ENCODE data around the gene ZNF8. TPM values are rescaled to one million over a fixed set of nuclear protein-coding genes. Genes with fewer than 3 reads are reported as not detected.

The ZNF8 gene
- total RNA-seq, result 9.0 TPM
- polyA plus RNA-seq (ENCODE audit: insufficient read depth, low read depth, low replicate concordance), result 1.3 TPM
- long read RNA-seq, donor 1, result 0 reads
- long read RNA-seq, donor 2, full-length matches to known transcripts, result 1 of 1 reads
- long read RNA-seq, donor 2, partial matches to known transcripts, result 0 of 1 reads
- long read RNA-seq, donor 2, other reads (novel, unspliced or antisense), result 0 of 1 reads
- long read RNA-seq, donor 3, full-length matches to known transcripts, result 1 of 1 reads
- long read RNA-seq, donor 3, partial matches to known transcripts, result 0 of 1 reads
- long read RNA-seq, donor 3, other reads (novel, unspliced or antisense), result 0 of 1 reads
- long read RNA-seq, donor 4, full-length matches to known transcripts, result 3 of 3 reads
- long read RNA-seq, donor 4, partial matches to known transcripts, result 0 of 3 reads
- long read RNA-seq, donor 4, other reads (novel, unspliced or antisense), result 0 of 3 reads
- long read RNA-seq, donor 5, full-length matches to known transcripts, result 1 of 1 reads
- long read RNA-seq, donor 5, partial matches to known transcripts, result 0 of 1 reads
- long read RNA-seq, donor 5, other reads (novel, unspliced or antisense), result 0 of 1 reads
- long read RNA-seq, donor 6, full-length matches to known transcripts, result 2 of 2 reads
- long read RNA-seq, donor 6, partial matches to known transcripts, result 0 of 2 reads
- long read RNA-seq, donor 6, other reads (novel, unspliced or antisense), result 0 of 2 reads
- long read RNA-seq, donor 7, result 0 reads
- long read RNA-seq, donor 8, full-length matches to known transcripts, result 2 of 2 reads
- long read RNA-seq, donor 8, partial matches to known transcripts, result 0 of 2 reads
- long read RNA-seq, donor 8, other reads (novel, unspliced or antisense), result 0 of 2 reads
- long read RNA-seq, donor 9, result 0 reads
- long read RNA-seq, donor 10, result 0 reads

DNA sequence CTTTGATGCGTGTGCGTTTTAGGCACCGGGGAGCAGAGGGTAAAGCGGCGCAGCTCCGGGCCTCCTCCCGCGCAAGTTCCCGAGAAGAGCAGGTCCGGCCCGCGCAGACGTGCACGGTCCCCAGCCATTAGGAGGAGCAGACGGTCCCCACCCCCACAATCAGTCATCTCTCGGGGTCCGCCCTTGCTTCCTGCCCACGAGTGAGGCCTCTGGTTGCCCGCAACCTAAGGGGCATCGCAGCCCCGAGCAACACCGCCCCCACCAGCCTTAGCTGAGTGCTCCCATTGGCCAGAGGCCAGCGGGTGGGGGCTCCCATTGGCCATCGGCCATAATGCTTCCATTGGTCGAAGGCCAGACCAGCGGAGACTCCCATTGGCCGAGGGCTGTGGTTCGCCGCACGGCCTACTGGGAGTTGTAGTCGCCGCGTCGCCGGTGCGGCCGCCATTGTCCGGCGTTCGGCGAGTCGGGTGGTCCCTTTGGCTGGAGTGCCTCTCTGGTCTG lies at the start of gene ZNF8:
Gene ZNF8 (plus strand): TSS at position 415 of the 501 bp plus-strand sequence. CDS start 127 bp downstream, outside the sequence.
- FAIRE-seq, result peak; percentile 62
- TF ChIP-seq, protein P1, sequence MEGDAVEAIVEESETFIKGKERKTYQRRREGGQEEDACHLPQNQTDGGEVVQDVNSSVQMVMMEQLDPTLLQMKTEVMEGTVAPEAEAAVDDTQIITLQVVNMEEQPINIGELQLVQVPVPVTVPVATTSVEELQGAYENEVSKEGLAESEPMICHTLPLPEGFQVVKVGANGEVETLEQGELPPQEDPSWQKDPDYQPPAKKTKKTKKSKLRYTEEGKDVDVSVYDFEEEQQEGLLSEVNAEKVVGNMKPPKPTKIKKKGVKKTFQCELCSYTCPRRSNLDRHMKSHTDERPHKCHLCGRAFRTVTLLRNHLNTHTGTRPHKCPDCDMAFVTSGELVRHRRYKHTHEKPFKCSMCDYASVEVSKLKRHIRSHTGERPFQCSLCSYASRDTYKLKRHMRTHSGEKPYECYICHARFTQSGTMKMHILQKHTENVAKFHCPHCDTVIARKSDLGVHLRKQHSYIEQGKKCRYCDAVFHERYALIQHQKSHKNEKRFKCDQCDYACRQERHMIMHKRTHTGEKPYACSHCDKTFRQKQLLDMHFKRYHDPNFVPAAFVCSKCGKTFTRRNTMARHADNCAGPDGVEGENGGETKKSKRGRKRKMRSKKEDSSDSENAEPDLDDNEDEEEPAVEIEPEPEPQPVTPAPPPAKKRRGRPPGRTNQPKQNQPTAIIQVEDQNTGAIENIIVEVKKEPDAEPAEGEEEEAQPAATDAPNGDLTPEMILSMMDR (IDR thresholded peaks at IDR 0.05; ENCODE audit: borderline replicate concordance, extremely low read depth, insufficient read depth), result peak; percentile 4
- H3K9ac ChIP-seq (ENCODE audit: low read length in 3 of 3), result peak within 1 kb of the TSS; percentile 58 to 77 (median 74)

DNA sequence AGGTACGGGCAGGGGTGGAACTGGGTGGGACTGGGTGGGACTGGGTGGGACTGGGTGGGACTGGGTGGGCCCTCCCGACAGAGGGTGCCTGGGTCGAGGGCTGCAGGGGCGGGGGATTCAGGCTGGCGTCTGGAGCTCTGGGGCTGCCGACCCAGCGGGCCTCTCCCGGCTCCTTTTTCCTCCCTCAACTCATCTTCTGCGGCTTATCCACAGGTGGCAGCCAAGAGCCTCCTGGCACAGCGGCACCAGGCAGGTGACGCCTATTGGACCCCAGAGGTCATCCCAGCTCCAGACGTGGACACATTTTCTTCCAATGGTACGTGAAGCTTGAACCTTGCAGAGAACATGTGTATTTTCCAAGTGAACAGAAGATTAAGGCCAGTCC lies 49.5 kb upstream of the ZNF8 start:
- intact Hi-C loops (cut with DNase I), result no loop called here
- Histone ChIP-seq H3K27me3 (ENCODE audit: control insufficient read depth, insufficient read depth, low read length) (no peaks in the 10 kb centered on the region), H3K27ac (ENCODE audit: low read depth in 2 of 2, low read length in 2 of 2) (no peak overlapping the region), H3K9ac (ENCODE audit: low read length in 3 of 3) (peak overlapping the region in 2 of 3 donors; percentile 22 to 42), H3K4me3 (ENCODE audit: low read length in 3 of 3) (peak overlapping the region; percentile 66 to 86 (median 79)), H3K4me1 (ENCODE audit: control insufficient read depth in 2 of 3, insufficient read depth in 2 of 3, low read depth in 1 of 3, low read length in 3 of 3) (peaks cover 0 to 16% (median 10%) of the 10 kb centered on the region in 3 donors), H3K9me3 (ENCODE audit: control insufficient read depth in 2 of 3, insufficient read depth in 1 of 3, low read length in 3 of 3) (peaks cover 2 to 10% (median 5%) of the 10 kb centered on the region in 3 donors), H3K36me3 (ENCODE audit: control insufficient read depth in 2 of 3, insufficient read depth in 3 of 3, low read length in 3 of 3) (peaks cover 17 to 35% (median 19%) of the 10 kb centered on the region in 3 donors)
- FAIRE-seq, result no peak
- TF ChIP-seq, protein P1 (IDR thresholded peaks at IDR 0.05; ENCODE audit: borderline replicate concordance, extremely low read depth, insufficient read depth), result peak; percentile 15
- DNase-seq, result peak in 4 of 5 donors; percentile 16 to 63 (median 28)

More for the DNA sequence above, at the start of gene ZNF8:
- Histone ChIP-seq H3K9me3 (ENCODE audit: control insufficient read depth in 2 of 3, insufficient read depth in 1 of 3, low read length in 3 of 3) (peaks cover 3 to 5% (median 5%) of the 10 kb centered on the region in 3 donors), H3K27me3 (ENCODE audit: control insufficient read depth, insufficient read depth, low read length) (no peaks in the 10 kb centered on the region), H3K27ac (ENCODE audit: low read depth in 2 of 2, low read length in 2 of 2) (peak within 1 kb of the TSS; percentile 79 to 89), H3K4me3 (ENCODE audit: low read length in 3 of 3) (peak within 1 kb of the TSS; percentile 83 to 92 (median 87)), H3K36me3 (ENCODE audit: control insufficient read depth in 2 of 3, insufficient read depth in 3 of 3, low read length in 3 of 3) (peaks cover 0 to 9% (median 8%) of the 10 kb centered on the region in 3 donors), H3K4me1 (ENCODE audit: control insufficient read depth in 2 of 3, insufficient read depth in 2 of 3, low read depth in 1 of 3, low read length in 3 of 3) (peaks cover 0 to 10% (median 6%) of the 10 kb centered on the region in 3 donors)
- intact Hi-C loops (cut with DNase I), result no loop called here
- peak; percentile 99 for DNase-seq

DNA sequence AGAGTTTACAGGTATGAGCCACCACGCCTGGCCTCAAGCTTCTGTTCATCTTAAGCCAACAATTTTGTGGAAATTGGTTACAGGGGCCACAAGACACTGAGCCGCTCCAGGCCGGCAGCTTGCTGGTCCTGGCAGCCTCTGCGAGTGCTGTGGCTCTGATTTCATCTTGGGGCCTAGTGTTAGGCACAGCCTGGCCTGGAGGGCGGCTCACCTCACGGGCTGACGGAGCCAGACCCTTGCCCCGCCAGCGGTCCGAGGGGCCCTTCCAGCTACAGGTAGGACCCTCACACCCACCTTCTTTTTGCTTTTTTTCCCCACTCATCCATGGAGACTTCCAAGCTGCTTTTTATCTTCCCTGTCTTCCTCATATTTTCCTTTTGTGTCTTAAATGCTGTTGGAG lies 41.4 kb upstream of the ZNF8 start:
- FAIRE-seq (no peak), DNase-seq (no peak)
- Histone ChIP-seq H3K9ac (ENCODE audit: low read length in 3 of 3) (no peak overlapping the region), H3K9me3 (ENCODE audit: control insufficient read depth in 2 of 3, insufficient read depth in 1 of 3, low read length in 3 of 3) (peaks cover 5 to 23% (median 17%) of the 10 kb centered on the region in 3 donors), H3K27ac (ENCODE audit: low read depth in 2 of 2, low read length in 2 of 2) (no peak overlapping the region), H3K4me1 (ENCODE audit: control insufficient read depth in 2 of 3, insufficient read depth in 2 of 3, low read depth in 1 of 3, low read length in 3 of 3) (no peaks in the 10 kb centered on the region), H3K27me3 (ENCODE audit: control insufficient read depth, insufficient read depth, low read length) (no peaks in the 10 kb centered on the region), H3K36me3 (ENCODE audit: control insufficient read depth in 2 of 3, insufficient read depth in 3 of 3, low read length in 3 of 3) (peaks cover 9 to 41% (median 21%) of the 10 kb centered on the region in 3 donors), H3K4me3 (ENCODE audit: low read length in 3 of 3) (no peak overlapping the region)
- intact Hi-C loops (cut with DNase I), result no loop called here
- TF ChIP-seq, protein P1 (IDR thresholded peaks at IDR 0.05; ENCODE audit: borderline replicate concordance, extremely low read depth, insufficient read depth), result no peak
